C1 segment of cervical spinal cord (tissue), 14 donors: ENCODE results near the gene BABAM2.
A peak's percentile ranks its signal among the peaks of the same experiment; 100 is the strongest.
"Not testable (repeated sequence)": the region's sequence is repeated elsewhere in the genome, so short reads cannot be mapped to it uniquely, and the experiment has no call there.

ENCODE experiments used
- DNase-seq, 14 donors: peaks; one replicate each; lab custom pipeline; 2025; lab: John Stamatoyannopoulos, UW

Gene BABAM2

GRCh38 chr2:28025123-28025522 is 134.6 kb downstream of the BABAM2 start:
- DNase-seq: no peak

DNA sequence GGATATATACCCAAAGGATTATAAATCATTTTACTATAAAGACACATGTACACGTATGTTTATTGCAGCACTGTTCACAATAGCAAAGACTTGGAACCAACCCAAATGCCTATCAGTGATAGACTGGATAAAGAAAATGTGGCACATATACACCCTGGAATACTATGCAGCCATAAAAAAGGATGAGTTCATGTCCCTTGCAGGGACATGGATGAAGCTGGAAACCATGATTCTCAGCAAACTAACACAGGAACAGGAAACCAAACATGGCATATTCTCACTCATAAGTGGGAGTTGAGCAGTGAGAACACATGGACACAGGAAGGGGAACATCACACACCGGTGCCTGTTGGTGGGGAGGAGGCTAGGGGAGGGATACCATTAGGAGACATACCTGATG is 135.7 kb downstream of the BABAM2 start:
- not testable (repeated sequence) for DNase-seq

GRCh38 chr2:28028025-28028424 is 137.5 kb downstream of the BABAM2 start:
- DNase-seq: no peak

DNA sequence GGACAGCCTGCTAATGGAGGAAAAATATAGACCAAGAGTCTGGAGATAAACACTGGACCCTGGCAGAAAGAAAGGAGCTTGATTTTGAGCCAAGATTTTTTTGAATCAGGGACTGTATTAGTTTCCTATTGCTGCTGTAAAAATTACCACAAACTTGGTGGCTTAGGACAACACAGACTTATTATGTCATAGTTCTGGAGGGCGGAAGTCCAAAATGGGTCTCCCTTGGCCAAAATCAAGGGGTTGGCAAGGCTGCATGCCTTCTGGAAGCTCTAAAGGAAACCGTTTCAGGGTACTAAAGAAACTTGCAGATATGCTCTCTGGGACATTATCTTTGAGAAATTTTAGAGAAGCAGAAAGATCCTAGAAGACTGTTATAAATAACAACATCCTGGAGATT is 140.1 kb downstream of the BABAM2 start:
- DNase-seq: peak in 1 of 14 donors; percentile 2

DNA sequence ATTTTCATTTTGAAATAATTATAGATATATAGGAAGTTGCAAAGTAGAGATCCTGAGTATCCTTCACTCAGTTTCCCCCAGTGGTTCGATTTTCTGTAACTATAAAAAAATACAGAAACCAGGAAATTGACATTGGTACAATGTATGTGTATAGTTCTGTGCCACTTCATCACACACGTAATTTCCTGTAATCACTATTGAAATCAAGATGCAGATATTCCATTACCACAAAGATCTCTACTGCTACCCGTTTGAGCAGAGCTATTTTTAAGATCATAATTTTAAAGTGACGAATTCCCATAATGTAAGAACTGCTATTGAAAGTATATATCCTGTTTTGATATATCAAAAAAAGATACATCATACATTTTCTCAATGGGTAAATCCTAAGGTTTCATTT is 142.3 kb downstream of the BABAM2 start:
- no peak for DNase-seq

DNA sequence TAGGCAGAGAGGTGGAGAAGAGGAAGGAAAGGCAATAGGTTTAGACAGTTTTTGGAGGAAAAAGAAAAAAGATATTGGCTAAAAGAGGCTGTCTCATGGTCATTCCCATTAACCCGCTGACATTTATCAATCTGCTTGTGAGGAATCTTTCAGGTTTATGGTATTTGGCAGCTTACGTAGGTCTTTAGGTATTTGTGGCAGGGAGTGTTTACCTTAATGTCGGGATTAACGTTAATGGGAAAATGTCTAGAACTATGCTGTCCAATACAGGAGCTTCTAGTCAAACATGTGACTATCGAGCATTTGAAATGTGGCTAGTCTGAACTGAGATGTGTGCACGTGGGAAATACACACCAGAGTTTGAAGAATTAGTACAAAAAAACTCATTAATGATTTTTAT is 144.2 kb downstream of the BABAM2 start:
- no peak for DNase-seq

GRCh38 chr2:28035163-28035690 is 144.7 kb downstream of the BABAM2 start:
- no peak for DNase-seq

DNA sequence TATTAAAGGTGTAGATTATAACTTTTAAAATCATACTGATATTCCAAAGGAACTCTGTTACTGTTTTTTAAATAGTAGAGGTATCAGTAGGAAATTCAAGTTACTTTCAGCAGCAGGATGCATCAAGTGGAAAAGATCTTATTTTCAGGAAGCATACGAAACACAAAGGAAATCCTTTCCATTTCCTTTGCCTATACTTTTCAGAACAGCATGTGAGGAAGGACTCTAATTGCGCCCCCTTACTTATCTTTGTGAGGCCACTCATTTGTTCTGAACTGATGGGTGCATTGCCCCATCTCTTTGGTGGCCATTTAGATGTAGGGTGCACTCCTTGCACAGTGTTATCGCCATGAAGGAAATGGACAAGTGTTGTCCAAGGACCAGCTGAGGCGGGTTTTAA is 145.3 kb downstream of the BABAM2 start:
- no peak for DNase-seq

GRCh38 chr2:28036307-28036706 is 145.8 kb downstream of the BABAM2 start:
- no peak for DNase-seq

DNA sequence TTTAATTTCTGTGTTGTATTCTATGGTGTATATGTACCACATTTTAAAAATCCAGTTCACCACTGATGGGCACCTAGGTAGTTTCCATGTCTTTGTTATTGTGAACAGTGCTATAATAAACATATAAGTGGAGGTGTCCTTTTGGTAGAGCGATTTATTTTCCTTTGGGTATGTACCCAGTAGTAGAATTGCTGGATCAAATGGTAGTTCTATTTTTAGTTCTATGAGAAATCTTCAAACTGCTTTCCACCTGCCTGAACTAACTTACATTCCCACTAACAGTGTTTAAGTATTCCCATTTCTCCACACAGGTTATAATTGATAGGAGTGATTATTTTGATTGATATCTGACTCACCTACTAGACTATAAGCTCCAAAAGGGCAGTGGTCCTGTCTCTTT is 148.2 kb downstream of the BABAM2 start:
- no peak for DNase-seq

DNA sequence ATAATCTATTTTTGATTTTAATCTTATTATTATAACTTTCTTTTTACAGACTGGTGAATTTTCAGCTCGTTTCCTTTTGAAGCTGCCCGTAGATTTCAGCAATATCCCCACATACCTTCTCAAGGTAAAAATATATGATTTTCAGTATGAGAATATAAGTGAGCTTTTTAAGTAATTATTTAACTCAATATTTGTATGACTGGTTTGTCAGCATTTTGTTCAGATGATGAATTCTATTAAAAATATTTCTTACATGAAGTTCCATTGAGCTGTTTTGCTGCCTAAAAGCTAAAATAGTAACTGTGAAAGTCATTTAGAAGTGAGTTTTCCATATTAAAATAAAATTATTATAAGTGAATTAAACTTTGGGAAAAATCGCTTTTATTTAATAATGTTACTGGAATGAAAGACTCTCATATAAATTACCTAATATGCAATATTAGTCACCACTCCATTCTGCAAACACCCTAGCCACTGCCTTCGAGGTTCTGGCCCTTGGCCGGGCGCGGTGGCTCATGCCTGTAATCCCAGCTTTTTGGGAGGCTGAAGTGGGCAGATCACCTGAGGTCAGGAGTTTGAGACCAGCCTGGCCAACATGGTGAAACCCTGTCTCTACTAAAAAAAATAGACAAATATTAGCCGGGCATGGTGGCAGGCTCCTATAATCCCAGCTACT is 155.3 kb downstream of the BABAM2 start:
- DNase-seq: no peak

- DNase-seq: no peak
These were observed 156.4 kb downstream of the BABAM2 start for GRCh38 chr2:28046921-28047320.

DNA sequence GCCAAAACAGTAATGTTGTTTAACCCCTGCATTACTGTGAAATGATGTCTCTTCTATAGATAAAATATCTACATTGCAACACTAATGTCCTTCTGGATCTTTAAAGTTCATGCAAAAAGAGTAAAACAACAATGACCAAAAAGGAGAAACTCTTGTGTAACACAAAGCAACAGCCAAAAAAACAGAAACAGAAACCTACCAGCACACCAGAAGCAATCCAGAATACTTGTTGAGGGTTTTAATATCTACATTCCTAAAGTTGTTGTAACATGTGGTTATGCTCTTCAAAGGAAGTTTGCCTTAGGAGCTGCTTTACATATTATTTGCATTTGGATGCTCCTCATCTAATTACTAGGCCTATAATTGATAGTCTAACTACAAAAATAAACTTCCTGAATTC is 157.2 kb downstream of the BABAM2 start:
- no peak for DNase-seq

GRCh38 chr2:28048341-28048740 is 157.8 kb downstream of the BABAM2 start:
- DNase-seq: no peak

DNA sequence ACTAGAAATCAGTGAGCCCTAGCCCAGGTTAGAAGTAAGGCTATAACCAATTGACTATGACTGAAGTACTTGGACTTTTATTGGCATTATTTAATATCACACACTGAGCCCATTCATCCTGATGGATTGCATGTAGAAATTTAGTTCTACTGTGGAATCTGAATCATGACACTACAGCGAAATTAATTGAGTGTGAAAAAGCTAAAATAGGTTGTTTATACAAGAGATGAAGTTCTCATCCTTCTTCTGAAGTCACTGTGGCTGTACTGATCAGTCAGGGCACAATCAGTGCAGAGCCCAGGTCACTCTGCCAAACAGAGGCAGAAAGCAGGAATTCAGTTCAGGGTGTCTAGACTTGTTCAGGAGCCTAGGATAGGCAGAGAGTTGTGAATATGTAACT is 158.9 kb downstream of the BABAM2 start:
- no peak for DNase-seq

GRCh38 chr2:28049899-28050298 is 159.4 kb downstream of the BABAM2 start:
- no peak for DNase-seq

DNA sequence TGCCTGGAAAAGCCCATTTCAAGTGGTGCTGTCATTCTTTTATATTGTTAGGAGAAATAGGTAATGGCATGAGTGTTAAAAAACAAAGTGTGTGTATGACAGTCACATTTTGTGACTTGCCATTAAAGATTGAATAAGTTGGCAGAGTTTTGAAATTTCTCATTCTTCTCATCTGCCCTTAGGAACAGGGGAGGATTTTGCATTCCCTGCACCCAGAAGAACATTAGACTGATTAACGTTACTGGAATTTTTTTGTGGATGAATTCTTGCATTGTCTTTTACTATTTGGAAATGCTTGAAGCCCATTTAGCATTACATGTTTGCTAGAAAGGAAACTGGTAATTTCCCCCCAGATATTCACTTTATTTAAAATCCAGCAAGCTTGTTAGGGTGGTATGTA is 162.2 kb downstream of the BABAM2 start:
- no peak for DNase-seq

- no peak for DNase-seq
These were observed 163.1 kb downstream of the BABAM2 start for GRCh38 chr2:28053597-28053996.

DNA sequence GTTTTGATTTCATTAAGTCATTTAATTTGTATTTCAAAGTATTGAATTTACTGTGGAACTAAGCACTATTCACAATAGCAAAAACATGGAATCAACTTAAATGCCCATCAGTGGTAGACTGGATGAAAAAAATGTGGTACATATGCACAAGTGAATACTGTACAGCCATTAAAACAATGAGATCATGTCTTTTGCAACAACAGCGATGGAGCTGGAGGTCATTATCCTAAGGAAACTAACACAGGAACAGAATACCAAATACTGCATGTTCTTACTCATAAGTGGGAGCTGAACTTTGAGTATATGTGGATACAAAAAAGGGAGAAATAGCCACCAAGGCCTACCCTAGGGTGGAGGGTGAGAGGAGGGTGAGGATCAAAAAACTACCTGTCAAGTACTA is 164.4 kb downstream of the BABAM2 start:
- no peak for DNase-seq

GRCh38 chr2:28055325-28055970 is 164.9 kb downstream of the BABAM2 start:
- no peak for DNase-seq

DNA sequence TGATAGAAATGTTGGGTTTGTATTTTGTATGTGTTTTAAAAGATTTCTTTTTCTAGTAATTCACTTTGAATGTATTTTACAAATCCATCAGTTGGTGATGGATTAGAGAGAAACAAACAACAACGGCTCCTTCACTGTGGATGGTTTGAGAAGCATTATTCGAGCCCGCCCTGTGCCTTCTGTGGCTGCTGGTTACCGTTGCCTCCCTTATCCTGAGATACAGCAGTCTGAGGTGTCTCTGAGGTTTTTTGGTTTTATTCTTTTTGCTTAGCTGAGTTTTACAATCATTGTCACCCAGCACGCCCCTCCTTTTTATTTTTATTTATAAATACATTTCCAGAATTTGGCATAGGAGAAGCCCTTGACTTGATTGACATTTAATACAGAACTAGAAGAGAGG is 168.3 kb downstream of the BABAM2 start:
- no peak for DNase-seq

- no peak for DNase-seq
These were observed 172.3 kb downstream of the BABAM2 start for GRCh38 chr2:28062867-28063266.

GRCh38 chr2:28063492-28063962 is 173.0 kb downstream of the BABAM2 start:
- DNase-seq: no peak
